ENCODE data around the gene MINDY4B. TPM values are rescaled to one million over a fixed set of nuclear protein-coding genes. Genes with fewer than 3 reads are reported as not detected.

MINDY4B gene
- total and polyA plus RNA-seq, 7 donors: not detected

DNA sequence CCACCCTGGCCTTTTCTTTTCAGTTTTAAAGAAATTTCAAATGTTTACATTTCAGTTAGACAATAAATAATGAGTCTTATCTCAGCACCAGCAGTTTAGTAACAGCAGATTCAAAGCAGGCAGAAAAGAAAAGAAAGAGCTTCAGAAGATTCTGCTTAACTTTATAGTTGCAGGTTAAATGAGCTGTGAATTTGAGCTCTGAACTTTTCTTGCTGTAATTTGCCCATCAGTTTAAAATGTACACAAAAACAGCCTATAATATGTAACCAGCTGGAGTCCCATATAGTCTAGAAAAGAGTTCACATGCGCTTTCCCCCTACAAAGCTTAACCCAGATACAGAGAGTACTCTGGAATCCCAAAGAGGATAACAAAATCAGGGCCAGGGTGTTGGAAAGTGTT is 82.6 kb downstream of the MINDY4B start:
- WGBS, 3 donors: 94 to 97% (median 97%) methylated on average over 1 of the region's 1 CpG
- intact Hi-C loops (cut with DNase I): no loop called here
- Histone ChIP-seq H3K4me1 (no peaks in the 10 kb centered on the region), H3K27me3 (ENCODE audit: insufficient read depth in 3 of 3, low read length in 2 of 3) (no peaks in the 10 kb centered on the region), H3K9me3 (no peaks in the 10 kb centered on the region), H3K27ac (no peak overlapping the region), H3K36me3 (ENCODE audit: insufficient read depth in 1 of 2, low read depth in 1 of 2) (no peaks in the 10 kb centered on the region), H3K4me3 (no peak overlapping the region)
- TF ChIP-seq, protein P1, sequence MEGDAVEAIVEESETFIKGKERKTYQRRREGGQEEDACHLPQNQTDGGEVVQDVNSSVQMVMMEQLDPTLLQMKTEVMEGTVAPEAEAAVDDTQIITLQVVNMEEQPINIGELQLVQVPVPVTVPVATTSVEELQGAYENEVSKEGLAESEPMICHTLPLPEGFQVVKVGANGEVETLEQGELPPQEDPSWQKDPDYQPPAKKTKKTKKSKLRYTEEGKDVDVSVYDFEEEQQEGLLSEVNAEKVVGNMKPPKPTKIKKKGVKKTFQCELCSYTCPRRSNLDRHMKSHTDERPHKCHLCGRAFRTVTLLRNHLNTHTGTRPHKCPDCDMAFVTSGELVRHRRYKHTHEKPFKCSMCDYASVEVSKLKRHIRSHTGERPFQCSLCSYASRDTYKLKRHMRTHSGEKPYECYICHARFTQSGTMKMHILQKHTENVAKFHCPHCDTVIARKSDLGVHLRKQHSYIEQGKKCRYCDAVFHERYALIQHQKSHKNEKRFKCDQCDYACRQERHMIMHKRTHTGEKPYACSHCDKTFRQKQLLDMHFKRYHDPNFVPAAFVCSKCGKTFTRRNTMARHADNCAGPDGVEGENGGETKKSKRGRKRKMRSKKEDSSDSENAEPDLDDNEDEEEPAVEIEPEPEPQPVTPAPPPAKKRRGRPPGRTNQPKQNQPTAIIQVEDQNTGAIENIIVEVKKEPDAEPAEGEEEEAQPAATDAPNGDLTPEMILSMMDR (IDR thresholded peaks at IDR 0.05): no peak
- no peak for ATAC-seq
- no peak for DNase-seq

Other genes with a start within 250 kb of the MINDY4B start
- gene ERICH6, start 201.5 kb downstream of the MINDY4B start, total RNA-seq: not detected
- not detected for gene ERICH6, start 201.5 kb downstream of the MINDY4B start, polyA plus RNA-seq
- gene SIAH2, start 142.3 kb downstream of the MINDY4B start, total RNA-seq: 10 to 100 TPM; 10.2 to 13.6 (median 11.7) TPM
- gene SIAH2, start 142.3 kb downstream of the MINDY4B start, polyA plus RNA-seq: 10 to 100 TPM in 2 of 3 donors, 1 to 10 TPM in 1; 8.8 to 15.2 (median 13.8) TPM
- not detected for gene CLRN1, start 67.3 kb upstream of the MINDY4B start, total RNA-seq
- not detected for gene CLRN1, start 67.3 kb upstream of the MINDY4B start, polyA plus RNA-seq
- 1 to 10 TPM in 2 of 4 donors, under 1 TPM in 2; 0.17 to 2.6 (median 1.1) TPM for gene MED12L, start 180.2 kb upstream of the MINDY4B start, total RNA-seq
- gene MED12L, start 180.2 kb upstream of the MINDY4B start, polyA plus RNA-seq: under 1 TPM; 0.01 to 0.03 (median 0.01) TPM